ENCODE results near the gene STIM2. TPM values are rescaled to one million over a fixed set of nuclear protein-coding genes. Genes with fewer than 3 reads are reported as not detected.

Gene STIM2
- total and polyA plus RNA-seq, 10 of the 15 experiments (the other 5 are each of a cell fraction or from before 2014, with no cell fraction given) = 4.7 to 41.5 (median 16.9) TPM

DNA sequence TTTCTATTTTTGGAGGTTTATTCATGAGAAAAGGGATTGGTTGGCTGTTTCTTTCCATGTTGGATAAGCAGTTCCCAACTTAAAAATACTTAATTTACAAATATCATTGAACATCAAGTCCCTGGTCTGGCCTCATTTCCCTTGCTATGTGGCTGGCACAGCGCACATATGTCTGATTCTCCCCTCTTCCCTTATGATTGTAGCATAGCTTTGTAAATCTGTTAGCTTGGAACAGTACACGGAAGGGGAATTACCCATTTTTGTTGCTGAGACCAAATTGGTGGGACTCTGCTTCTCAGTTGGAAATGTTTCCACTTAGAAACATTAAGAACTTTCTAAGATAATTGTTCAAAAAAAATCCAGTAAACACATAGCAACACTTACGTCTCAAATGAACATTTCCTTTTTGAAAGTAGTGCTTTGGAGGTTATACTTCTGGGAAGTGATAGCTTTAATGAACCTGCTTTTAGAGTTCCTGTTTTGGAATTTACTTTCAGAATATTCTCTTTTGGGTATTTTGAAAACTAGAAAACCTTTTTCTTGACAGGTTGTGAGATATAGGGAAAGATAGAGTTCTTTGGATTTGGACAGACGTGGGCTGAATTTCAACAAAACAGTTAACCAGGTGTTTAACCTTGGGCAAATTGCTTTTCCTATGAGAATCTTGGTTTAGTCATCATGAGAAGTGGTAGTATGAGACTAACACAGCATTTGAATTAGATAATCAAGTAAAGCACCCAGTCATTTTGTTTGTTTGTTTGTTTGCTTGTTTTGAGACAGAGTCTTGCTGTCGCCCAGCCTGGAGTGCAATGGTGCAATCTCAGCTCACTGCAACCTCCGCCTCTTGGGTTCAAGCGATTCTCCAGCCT lies 47.3 kb downstream of the STIM2 start:
- POLR2A ChIA-PET = interaction anchor here (0.8 to 1.6 kb wide), 2 partner anchors 9 to 21 kb away, joined by 3 to 5 read pairs; no protein-coding TSS in a partner anchor
- Histone ChIP-seq H3K4me3 (no peak overlapping the region), H3K4me1 (ENCODE audit: control insufficient read depth, insufficient read depth, low read length) (peaks cover 21% of the 10 kb centered on the region), H3K9ac (ENCODE audit: control insufficient read depth, insufficient read depth, low read length) (no peak overlapping the region), H3K27ac (ENCODE audit: control insufficient read depth, insufficient read depth) (no peak overlapping the region; the same call in 1 of the 2 replicates), H2AFZ (ENCODE audit: control insufficient read depth, low read depth, low read length) (no peak overlapping the region), H3K4me2 (ENCODE audit: control insufficient read depth, insufficient read depth) (peak overlapping the region; percentile 54), H3K79me2 (ENCODE audit: control insufficient read depth, insufficient read depth, low read length) (peaks cover 2% of the 10 kb centered on the region; the same call in 1 of the 2 replicates), H3K36me3 (ENCODE audit: control insufficient read depth in 2 of 2, insufficient read depth in 2 of 2, low read length in 1 of 2) (no peaks in the 10 kb centered on the region), H3K27me3 (replicated peaks in 1 of 2; ENCODE audit: control insufficient read depth in 2 of 2, insufficient read depth in 2 of 2, low read length in 1 of 2) (no peaks in the 10 kb centered on the region), H3K9me3 (replicated peaks; ENCODE audit: control insufficient read depth, insufficient read depth, low read length) (no peaks in the 10 kb centered on the region), H4K20me1 (ENCODE audit: control insufficient read depth, insufficient read depth) (no peaks in the 10 kb centered on the region)
- ATAC-seq (peak; percentile 40), DNase-seq (ENCODE audit: low read depth, low spot score) (no peak), FAIRE-seq (peak; percentile 41)
- CTCF ChIA-PET = interaction anchor here (1.1 kb wide), 1 partner anchor 30 kb away, joined by 4 read pairs; no protein-coding TSS in a partner anchor
- intact Hi-C loops (cut with micrococcal nuclease; ENCODE audit: unreplicated experiment) = loop anchor here (2.0 kb wide), 1 partner anchor 47 kb away; the partner anchor contains the start of gene STIM2
- TF ChIP-seq ZBED1 (IDR thresholded peaks at IDR 0.05; ENCODE audit: borderline replicate concordance) (no peak), ZBTB11 (CRISPR knock-in tag; IDR thresholded peaks at IDR 0.05) (no peak), SPI1 (IDR thresholded peaks at IDR 0.05; ENCODE audit: borderline replicate concordance, insufficient read depth, low read depth, low read length) (0 out of 2 replicates have a peak, but pooled peaks have one; percentile 9), RFX5 (IDR thresholded peaks at IDR 0.05; ENCODE audit: low read depth, low read length) (peak; percentile 28; the same call in 1 of the 2 replicates)
- 69% methylated on average over 7 of the region's 7 CpGs for WGBS (ENCODE audit: insufficient coverage, insufficient replicate concordance, low lambda C conversion rate, missing lambda C conversion rate)
- SMC1A ChIA-PET (ENCODE audit: uncharacterized antibody, unreplicated experiment) = interaction anchor here (1.0 to 1.5 kb wide), 4 partner anchors 10 to 44 kb away, joined by 3 to 7 read pairs (median 3); no protein-coding TSS in a partner anchor
- RAD21 ChIA-PET (ENCODE audit: unreplicated experiment) = interaction anchor here (0.6 kb wide), 1 partner anchor 79 kb away, joined by 3 read pairs; no protein-coding TSS in a partner anchor
- no TSS peak for BruUV-seq (replicated peaks)
- in situ Hi-C loops (cut with MboI) = no loop called here

All from GM12878 (cell line).